Panc1 (cell line): ENCODE data around the gene UBL5.

Source experiments
- CTCF ChIP-seq: fragments of 450-650 bp; IDR thresholded peaks from 2 replicates; pipeline ENCODE4 v1.5.1; 2017; ENCODE audit warnings: mild to moderate bottlenecking
- REST ChIP-seq, 2 experiments: IDR thresholded peaks; 2 replicates each; pipeline ENCODE4 v1.6.1; 2011 to 2012; ENCODE audit warnings: low read depth in 2 of 2, control low read depth in 1 of 2, low read length in 1 of 2, mild to moderate bottlenecking in 1 of 2, moderate library complexity in 1 of 2; ENCODE audit not compliant: insufficient read depth in 1 of 2
- TCF7L2 ChIP-seq: IDR thresholded peaks from 2 replicates; pipeline ENCODE4 v1.6.1; 2011; ENCODE audit warnings: mild to moderate bottlenecking, low read depth, low read length, inconsistent platforms

- TF ChIP-seq CTCF (no peak), REST (IDR thresholded peaks at IDR 0.05; ENCODE audit: insufficient read depth in 1 of 2, low read depth in 2 of 2, low read length in 1 of 2) (no peak), TCF7L2 (no peak)
Observed at GRCh38 chr19:9836021-9836420, 8.3 kb downstream of the UBL5 start.
